Activated CD4-positive, alpha-beta T cell treated with anti-CD3 and anti-CD28 coated beads, Interleukin-2, amount 50 U/mL, for 24 hours (primary cell): ENCODE measurements around the gene DPY19L1.
"Not testable (repeated sequence)": the region's sequence is repeated elsewhere in the genome, so short reads cannot be mapped to it uniquely, and the experiment has no call there.

Source experiments
- DNase-seq, 2 donors: peaks; one replicate each; pipeline ENCODE4 v3.0.0-alpha.2; 2020; ENCODE audit warnings: low read depth in 1 of 2, low spot score in 1 of 2

DPY19L1 gene

GRCh38 chr7:35035511-35035961, 1.7 kb downstream of the DPY19L1 start:
- DNase-seq, result no peak

- no peak for DNase-seq
These were observed 5.1 kb downstream of the DPY19L1 start for GRCh38 chr7:35032166-35032565.

DNA sequence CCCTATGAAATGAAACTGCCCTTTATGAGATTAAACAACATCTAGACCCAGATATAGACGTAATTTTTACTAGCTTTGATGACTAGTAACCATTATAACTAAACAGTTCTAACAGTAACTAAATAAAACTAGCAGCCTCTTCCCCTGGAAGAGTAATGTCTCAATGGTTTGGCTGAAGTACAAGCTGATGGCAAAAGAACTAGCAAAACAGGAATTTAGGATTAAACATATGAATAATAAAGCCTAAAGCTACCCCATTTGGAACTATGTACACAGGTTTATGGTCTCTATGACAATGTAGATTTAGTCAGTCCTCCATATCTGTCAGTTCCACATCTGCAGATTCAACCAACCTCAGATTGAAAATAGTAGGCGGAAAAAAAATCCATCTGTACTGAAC, 6.4 kb downstream of the DPY19L1 start:
- DNase-seq, result no peak

- no peak for DNase-seq
These were observed 8.0 kb downstream of the DPY19L1 start for GRCh38 chr7:35029311-35029710.

DNA sequence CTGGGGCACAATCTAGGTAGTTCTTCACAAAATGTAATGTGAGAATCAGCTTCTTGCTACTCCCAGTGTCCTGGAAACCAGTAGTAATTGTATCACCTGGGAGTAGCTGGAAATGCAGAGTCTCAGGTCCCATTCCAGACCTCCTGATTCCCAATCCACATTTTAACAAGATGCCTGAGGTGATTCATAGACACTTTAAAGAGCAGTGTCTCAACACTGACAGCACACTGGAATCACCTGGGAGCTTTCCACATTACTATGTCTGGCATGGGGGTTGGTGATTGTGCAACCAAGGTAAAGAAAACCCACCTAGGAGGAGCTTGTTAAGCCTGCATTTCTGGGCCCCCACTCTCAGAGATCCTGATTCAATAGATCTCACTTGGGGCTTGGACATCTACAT, 11.1 kb downstream of the DPY19L1 start:
- DNase-seq, result no peak

DNA sequence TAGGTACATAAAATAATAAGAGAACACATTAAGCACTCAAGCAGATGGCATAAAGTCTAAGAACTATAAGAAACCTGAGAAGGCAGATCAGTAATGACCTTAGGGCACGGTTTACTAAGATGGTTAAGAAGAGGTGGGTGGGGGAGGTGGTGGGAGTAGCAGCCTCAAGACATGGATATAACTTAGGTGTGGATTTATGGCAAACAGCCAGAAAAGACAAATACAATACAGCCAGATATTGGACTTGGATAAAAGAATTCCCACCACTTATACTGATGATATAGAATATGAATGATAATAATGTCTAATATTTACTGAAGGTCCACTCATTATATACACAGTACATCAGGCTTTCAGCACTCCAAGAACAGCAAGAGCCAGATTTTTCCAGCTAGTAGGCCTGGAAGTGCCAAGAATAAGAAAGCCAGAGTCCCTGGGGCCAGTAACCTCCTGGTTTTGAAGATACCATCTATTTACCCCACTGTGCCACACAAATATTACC, 11.9 kb downstream of the DPY19L1 start:
- DNase-seq, result no peak

DNA sequence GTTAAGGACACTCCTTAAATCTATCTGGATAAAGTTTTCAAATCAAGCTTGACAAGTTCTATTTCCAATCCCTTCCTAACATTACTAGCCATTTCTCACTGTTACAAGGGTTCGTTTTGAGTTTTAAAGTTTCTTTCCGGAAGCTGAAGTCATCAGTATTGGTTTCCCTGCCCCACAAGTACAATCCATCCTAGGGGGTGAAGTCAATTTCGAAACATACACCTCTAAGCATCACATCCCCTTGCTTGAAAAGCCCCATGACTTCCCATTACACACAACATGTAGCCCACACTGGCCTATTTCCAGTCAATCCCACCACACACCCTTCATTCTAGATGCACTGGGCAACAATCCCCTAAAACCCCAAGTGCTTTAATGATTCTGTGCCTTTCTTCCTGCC, 13.0 kb downstream of the DPY19L1 start:
- no peak for DNase-seq

- DNase-seq, result no peak
These were observed 14.6 kb downstream of the DPY19L1 start for GRCh38 chr7:35022725-35023124.

- no peak for DNase-seq
These were observed 15.8 kb downstream of the DPY19L1 start for GRCh38 chr7:35021445-35021844.

- DNase-seq, result no peak
These were observed 17.5 kb downstream of the DPY19L1 start for GRCh38 chr7:35019801-35020200.

DNA sequence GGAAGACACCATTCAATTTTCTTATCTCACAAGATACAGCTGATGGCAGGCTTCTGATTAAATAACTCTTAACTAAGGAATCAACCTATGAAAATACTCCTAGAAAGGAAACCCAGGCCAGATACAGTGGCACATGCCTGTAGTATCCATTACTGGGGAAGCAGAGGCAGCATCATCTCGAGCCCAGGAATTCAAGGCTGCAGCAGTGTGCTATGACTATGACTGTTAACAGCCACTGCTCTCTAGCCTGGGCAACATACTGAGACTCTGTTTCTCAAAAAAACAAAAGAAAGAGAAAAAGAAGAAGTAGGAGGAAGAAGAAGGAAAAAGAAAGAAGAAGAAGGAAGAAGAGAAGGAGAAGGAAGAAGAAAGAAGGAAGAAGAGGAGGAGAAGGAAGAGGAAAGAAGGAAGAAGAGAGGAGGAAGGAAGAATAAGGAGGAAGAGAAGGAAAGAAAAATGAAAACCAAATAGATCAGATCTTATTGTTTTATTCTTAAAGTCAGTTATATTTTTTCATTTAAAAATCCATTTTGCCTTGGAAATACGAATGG, 18.0 kb downstream of the DPY19L1 start:
- no peak for DNase-seq

DNA sequence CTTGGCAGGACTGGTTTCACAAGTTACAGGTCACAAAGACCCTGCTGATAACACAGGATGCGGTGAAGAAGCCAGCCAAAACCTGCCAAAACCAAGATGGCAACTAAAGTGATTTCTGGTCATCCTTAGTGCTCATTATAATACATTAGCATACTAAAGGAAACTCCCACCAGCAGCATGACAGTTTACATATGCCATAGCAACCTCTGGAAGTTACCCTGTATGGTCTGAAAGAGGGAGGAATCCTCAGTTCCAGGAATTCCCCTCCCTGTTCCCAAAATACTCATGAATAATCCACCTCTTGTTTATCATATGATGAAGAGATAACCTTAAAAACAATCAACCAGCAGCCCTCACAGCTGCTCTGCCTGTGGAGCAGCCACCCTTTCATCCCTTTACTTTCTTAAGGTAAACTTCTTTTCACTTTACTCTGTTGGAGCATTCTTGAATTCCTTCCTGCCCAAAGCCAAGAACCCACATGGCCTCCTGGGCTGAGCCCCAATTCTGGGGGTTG, 21.9 kb downstream of the DPY19L1 start:
- DNase-seq, result no peak

DNA sequence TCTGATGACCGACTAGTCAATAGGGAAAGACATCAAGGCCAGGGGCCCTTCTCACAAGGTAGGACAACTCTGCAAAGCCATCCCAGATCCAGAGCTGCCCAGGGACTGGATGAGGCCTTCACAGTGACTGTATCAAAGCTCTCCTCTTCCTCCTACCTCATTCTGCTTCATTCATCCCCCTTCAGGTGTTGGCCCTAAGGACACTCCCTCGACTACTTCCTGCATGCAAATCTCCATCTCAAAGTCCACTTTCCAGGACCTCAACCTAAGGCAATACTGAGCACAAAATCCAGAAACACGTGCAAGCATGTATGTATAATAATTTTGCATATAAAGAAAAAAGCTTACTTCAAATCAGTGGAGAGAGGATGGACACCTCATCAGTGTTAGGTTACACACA, 25.1 kb downstream of the DPY19L1 start:
- DNase-seq, result no peak

DNA sequence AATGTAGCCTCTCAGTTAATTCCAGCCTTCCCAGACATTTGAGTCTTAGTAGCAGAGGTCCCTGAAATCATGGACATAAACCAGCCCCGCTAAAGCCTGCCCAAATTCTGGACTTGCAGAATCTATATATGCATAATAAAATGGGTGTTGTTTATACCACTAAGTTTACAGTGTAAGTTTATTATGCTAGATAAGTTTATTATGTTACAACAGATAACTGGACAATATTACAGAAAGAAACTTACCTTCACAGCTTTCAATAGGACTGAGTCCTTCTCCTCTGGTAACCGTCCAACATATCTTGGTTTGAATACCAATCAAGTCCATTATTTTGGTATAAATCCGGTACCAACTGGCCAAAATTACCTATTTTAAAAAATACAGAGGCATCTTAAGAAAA, 26.2 kb downstream of the DPY19L1 start:
- no peak for DNase-seq

GRCh38 chr7:35007768-35008167, 29.5 kb downstream of the DPY19L1 start:
- DNase-seq, result no peak

- DNase-seq, result no peak
These were observed 32.7 kb downstream of the DPY19L1 start for GRCh38 chr7:35004531-35005095.

DNA sequence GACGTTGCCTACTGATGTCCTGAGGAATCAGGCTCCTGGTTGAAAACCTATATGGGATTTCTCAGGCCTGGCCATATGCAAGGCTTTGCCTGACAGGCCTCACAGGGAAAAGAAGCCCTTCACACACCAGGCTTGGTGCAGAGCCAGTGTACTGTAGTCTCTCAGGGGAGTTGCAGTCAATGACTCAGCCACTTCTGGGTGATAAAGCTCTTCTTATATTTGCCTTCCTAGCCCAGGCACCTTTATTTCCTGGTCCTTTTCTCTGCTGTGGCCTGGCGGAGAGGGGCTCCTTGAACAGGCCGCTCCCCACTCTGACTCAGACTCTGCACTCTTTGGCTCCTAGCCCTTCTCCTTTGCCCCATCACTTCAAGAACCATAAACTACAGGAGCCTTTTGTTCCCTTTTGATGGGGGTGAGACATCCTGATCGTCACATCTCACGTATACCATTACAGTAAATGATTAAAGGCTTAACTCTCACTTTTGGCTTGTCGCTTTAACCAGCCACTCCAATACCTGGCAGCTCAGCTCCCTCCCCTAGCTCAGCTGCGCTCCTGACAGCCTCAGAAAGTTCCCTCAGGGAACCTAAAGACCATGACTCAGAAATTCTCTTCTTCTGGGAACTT, 33.5 kb downstream of the DPY19L1 start:
- DNase-seq, result no peak

- DNase-seq, result not testable (repeated sequence)
These were observed 34.1 kb downstream of the DPY19L1 start for GRCh38 chr7:35003177-35003650.

GRCh38 chr7:34998335-34998734, 39.0 kb downstream of the DPY19L1 start:
- DNase-seq, result not testable (repeated sequence)

DNA sequence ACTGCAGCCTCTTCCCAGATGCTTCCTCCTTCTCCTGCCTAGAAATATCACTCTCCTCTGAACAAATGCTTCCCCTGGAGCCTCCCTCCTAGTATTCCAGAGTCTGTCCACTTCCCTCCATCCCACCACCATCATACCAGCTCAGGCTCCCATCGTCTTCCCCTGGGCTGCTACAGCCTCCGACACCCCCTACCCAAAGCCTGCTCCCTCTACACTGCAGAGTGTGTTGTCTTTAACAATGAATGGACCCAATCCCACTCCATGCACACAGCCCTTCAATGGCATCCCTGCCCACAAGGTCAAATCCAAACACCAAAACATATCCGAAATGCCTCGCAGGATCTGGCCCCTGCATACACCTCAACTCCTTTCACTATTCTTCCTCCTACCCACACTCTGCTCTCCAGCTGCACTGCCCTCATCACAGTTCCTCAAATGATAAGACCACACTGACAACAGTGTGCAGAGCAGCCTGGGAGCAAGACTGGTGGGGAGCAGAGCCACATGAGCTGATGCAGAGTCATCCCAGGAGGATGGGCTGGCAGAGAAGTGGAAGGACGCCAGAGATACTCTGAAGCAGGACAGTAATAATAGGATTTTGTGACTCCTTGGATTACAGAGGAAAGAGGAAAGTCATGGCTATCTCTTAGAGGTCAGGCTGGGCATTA, 40.7 kb downstream of the DPY19L1 start:
- not testable (repeated sequence) for DNase-seq

DNA sequence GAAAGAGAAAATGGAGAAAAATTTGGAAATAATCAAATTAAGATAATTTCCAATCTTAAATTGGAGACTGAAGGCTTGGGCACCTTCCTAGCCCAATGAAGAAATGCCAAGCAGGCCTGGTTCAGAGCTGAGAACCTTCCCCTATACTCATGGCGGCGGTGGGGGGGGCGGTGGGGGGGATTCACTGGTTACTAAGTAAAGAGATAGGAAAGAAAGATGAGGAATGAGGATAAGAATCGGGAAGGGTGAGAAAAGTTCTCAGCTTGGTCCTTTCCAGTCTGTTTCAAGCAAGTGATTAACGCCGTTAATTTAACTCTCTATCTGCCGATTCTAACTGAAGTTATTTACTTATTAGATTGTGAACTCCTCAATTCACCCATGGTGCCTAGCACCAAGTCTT, 41.5 kb downstream of the DPY19L1 start:
- DNase-seq, result no peak
